Measurements from ENCODE around the gene RAD52.

Gene RAD52

DNA sequence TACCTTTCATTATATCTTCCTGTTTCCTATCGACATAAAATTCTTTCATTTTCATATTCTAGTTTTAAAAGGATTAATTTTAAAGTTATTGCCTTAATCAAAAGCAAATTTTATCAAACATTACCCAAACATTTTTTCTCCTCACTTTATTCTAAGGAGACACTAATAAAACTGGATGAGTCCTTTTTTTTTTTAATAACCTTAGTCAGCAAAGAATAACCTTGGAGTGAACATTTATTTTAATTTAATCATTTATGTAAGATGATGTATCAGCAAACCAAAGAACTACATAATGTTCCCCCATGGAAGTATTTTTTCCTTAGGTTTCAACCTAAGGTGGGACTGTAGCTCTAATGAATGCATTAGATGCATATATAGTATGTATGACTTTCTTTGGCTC, 83.9 kb downstream of the RAD52 start:
- DNase-seq: no peak

DNA sequence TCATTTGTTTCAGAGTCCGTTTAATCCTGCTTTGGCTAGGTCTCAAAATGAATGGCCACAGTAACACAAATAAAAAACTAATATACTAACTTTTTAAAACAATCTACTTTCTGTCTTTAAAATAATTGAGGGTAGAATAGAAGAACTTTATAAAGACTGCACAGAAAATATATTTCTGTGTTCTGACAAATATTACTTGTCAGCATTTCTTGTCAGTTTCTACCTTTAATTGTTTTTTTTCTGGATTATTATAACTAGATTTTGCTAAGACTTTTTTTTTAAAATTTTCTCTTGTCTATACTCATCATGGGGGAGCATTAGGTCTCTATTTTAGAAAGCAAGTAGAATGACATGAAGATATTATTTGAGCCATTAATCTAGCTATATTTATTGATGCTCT, 86.2 kb downstream of the RAD52 start:
- DNase-seq: no peak

DNA sequence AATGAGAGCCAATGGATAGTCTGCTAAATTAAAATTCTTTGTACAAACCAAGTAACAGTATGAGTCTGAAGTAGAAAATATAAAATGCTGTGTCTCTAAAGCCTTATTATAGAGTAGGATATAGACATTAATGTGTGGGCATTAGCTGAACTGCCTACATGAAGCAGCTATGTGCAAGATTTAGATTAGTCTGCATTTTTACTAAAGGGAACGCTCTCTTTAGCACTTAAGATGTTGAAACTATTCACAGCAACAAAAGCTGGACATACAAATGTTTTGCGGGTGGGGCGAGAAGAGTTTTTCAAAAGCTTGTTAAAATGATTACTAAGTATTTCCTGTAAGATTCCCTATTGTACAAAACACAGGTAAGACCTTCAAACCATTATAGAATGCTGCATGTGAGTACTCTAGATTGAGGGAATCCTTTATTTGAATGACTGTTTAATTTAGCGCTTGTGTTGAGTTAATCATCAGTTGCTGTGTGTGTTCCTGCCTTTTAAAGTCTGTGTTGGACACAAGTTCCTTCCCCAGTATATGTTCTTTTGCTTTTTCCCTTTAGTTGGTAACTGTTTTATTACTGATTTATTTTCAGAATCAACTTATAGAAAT, 87.1 kb downstream of the RAD52 start:
- no peak for DNase-seq

All from activated CD4-positive, alpha-beta T cell treated with anti-CD3 and anti-CD28 coated beads, Interleukin-10, Interleukin-2, amounts not matched to agents 100 ng/mL and 50 ng/mL, durations not matched to agents 16 hours and 8 hours (primary cell).